PC-9 (cell line): ENCODE measurements around the gene TMEM120B. TPM values are rescaled to one million over a fixed set of nuclear protein-coding genes. Genes with fewer than 3 reads are reported as not detected.

ENCODE experiments used
- BruUV-seq: library from RNA; stranded (reverse); fragments of 400-500 nt; replicated peaks from 2 replicates; lab custom pipeline; 2021; lab: Mats Ljungman, UMichigan
- CTCF ChIA-PET: fragments of 300-600 bp; sonication (Branson Sonifier 250); formaldehyde crosslinking; loops from one replicate; lab custom pipeline; 2022; ENCODE audit warnings: antibody characterized with exemption; lab: Charles Lee
- POLR2A ChIA-PET: fragments of 300-600 bp; sonication (Branson Sonifier 250); formaldehyde crosslinking; loops from one replicate; lab custom pipeline; 2022; ENCODE audit warnings: antibody characterized with exemption; ENCODE audit not compliant: unreplicated experiment; lab: Charles Lee
- DNase-seq, 2 experiments: peaks; one replicate each; pipeline versions ENCODE4 v3.0.0 to v3.0.0-alpha.2; 2015 to 2022; ENCODE audit warnings: mixed read lengths in 1 of 2
- H2AFZ ChIP-seq: fragments of 200-600 bp; sonication (generic); 2 replicates; pipeline ENCODE4 v1.8.1; 2017; ENCODE audit warnings: antibody characterized with exemption
- H3F3A ChIP-seq: fragments of 200-600 bp; sonication (generic); 2 replicates; pipeline ENCODE4 v1.8.1; 2017; ENCODE audit warnings: antibody characterized with exemption, mild to moderate bottlenecking, low read depth; ENCODE audit not compliant: insufficient read depth
- H3K27ac ChIP-seq: fragments of 200-600 bp; sonication (generic); 2 replicates; pipeline ENCODE4 v1.6.1; 2016; ENCODE audit warnings: mixed run types
- H3K27me3 ChIP-seq: fragments of 200-600 bp; sonication (generic); 2 replicates; pipeline ENCODE4 v1.6.1; 2016; ENCODE audit warnings: low read depth, mixed run types; ENCODE audit not compliant: insufficient read depth
- H3K36me3 ChIP-seq: fragments of 200-600 bp; sonication (generic); 2 replicates; pipeline ENCODE4 v1.6.1; 2016; ENCODE audit warnings: low read depth, mixed run types
- H3K4me1 ChIP-seq: fragments of 200-600 bp; sonication (generic); replicated peaks from 2 replicates; pipeline ENCODE4 v1.6.1; 2016; ENCODE audit warnings: mixed run types; ENCODE audit not compliant: insufficient read depth
- H3K4me2 ChIP-seq: fragments of 200-600 bp; sonication (generic); 2 replicates; pipeline ENCODE4 v1.6.1; 2017; ENCODE audit warnings: mixed run types
- H3K4me3 ChIP-seq: fragments of 200-600 bp; sonication (generic); 2 replicates; pipeline ENCODE4 v1.6.1; 2016; ENCODE audit warnings: mixed run types
- H3K79me2 ChIP-seq: fragments of 200-600 bp; sonication (generic); 2 replicates; pipeline ENCODE4 v1.6.1; 2017; ENCODE audit warnings: low read depth, mixed run types
- H3K9me2 ChIP-seq: fragments of 200-600 bp; sonication (generic); 2 replicates; pipeline ENCODE4 v1.8.1; 2017; ENCODE audit warnings: mild to moderate bottlenecking; ENCODE audit not compliant: insufficient read depth
- H3K9me3 ChIP-seq: fragments of 200-600 bp; sonication (generic); 2 replicates; pipeline ENCODE4 v1.8.1; 2016; ENCODE audit warnings: low read depth; ENCODE audit not compliant: insufficient read depth
- H4K20me1 ChIP-seq: fragments of 200-600 bp; sonication (generic); 2 replicates; pipeline ENCODE4 v1.8.1; 2017; ENCODE audit not compliant: insufficient read depth
- CTCF ChIP-seq: fragments of 200-600 bp; sonication (generic); conservative IDR thresholded peaks from 2 replicates; pipeline ENCODE4 v1.6.1; 2017; ENCODE audit warnings: mixed run types, antibody characterized with exemption, mild to moderate bottlenecking, moderate library complexity
- EZH2 ChIP-seq: fragments of 200-600 bp; sonication (generic); IDR thresholded peaks from 2 replicates; pipeline ENCODE4 v1.8.0; 2017; ENCODE audit warnings: antibody characterized with exemption, low read depth
- intact Hi-C: fragments of 100-400 bp; cut with micrococcal nuclease; formaldehyde crosslinking; loops from one replicate; pipeline ENCODE4 v1.10.0; 2022; ENCODE audit not compliant: unreplicated experiment
- total RNA-seq: library from RNA; stranded (reverse); gene quantifications from 2 replicates; pipeline ENCODE4 v1.2.3, GENCODE V29; 2021

Gene TMEM120B
- total RNA-seq, 1 experiment from 2014 or later, result 12.4 TPM

DNA sequence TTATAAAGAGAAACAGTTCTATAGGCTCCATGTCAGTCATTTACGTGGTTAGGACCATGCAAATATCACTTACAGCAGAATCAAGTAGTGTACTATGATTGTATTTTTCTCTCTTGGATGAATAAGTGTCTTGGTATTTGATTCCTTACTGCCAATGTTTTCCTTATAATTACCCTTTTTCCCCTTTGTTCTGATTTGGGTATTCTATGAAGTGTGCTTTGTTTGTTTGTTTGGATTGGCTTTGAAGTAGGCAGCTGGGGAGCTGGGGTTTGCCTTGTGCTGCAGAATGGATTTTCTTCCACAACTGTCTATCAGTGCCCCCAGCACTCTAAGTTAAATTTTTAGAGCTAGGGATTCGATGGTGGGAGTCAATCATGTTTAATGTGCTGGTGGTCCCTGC, 12.4 kb downstream of the TMEM120B start:
- ChIA-PET CTCF (interaction anchor here (0.7 kb wide), 1 partner anchor 49 kb away, joined by 4 read pairs; no protein-coding TSS in a partner anchor), POLR2A (no interaction called here)
- no peaks in the 10 kb centered on the region for H3K4me1 ChIP-seq
- no TSS peak for BruUV-seq
- no peak overlapping the region for H3K4me2 ChIP-seq
- no peak overlapping the region for H3K4me3 ChIP-seq
- no peaks in the 10 kb centered on the region for H3K9me3 ChIP-seq
- no peak for DNase-seq
- H3K79me2 ChIP-seq, result no peaks in the 10 kb centered on the region
- intact Hi-C loops, result no loop called here
- no peaks in the 10 kb centered on the region for H3K9me2 ChIP-seq
- no peak overlapping the region for H2AFZ ChIP-seq
- no peak for TF ChIP-seq EZH2
- no peak for TF ChIP-seq CTCF
- H4K20me1 ChIP-seq, result no peaks in the 10 kb centered on the region; the same call in 1 of the 2 replicates
- no peaks in the 10 kb centered on the region for H3F3A ChIP-seq
- H3K27me3 ChIP-seq, result no peaks in the 10 kb centered on the region
- no peaks in the 10 kb centered on the region for H3K36me3 ChIP-seq
- no peak overlapping the region for H3K27ac ChIP-seq

GRCh38 chr12:121725423-121725822, 12.9 kb downstream of the TMEM120B start:
- no peaks in the 10 kb centered on the region for H3K9me3 ChIP-seq
- H2AFZ ChIP-seq, result no peak overlapping the region
- no peaks in the 10 kb centered on the region; the same call in 1 of the 2 replicates for H4K20me1 ChIP-seq
- H3K4me2 ChIP-seq, result no peak overlapping the region
- H3K27ac ChIP-seq, result no peak overlapping the region
- H3K9me2 ChIP-seq, result no peaks in the 10 kb centered on the region
- no peak overlapping the region for H3K4me3 ChIP-seq
- no peaks in the 10 kb centered on the region for H3K36me3 ChIP-seq
- intact Hi-C loops, result no loop called here
- TF ChIP-seq CTCF, result no peak
- no peak for TF ChIP-seq EZH2
- ChIA-PET POLR2A (no interaction called here), CTCF (no interaction called here)
- DNase-seq, result no peak
- H3F3A ChIP-seq, result no peaks in the 10 kb centered on the region
- no TSS peak for BruUV-seq
- no peaks in the 10 kb centered on the region for H3K4me1 ChIP-seq
- H3K27me3 ChIP-seq, result no peaks in the 10 kb centered on the region
- no peaks in the 10 kb centered on the region for H3K79me2 ChIP-seq

DNA sequence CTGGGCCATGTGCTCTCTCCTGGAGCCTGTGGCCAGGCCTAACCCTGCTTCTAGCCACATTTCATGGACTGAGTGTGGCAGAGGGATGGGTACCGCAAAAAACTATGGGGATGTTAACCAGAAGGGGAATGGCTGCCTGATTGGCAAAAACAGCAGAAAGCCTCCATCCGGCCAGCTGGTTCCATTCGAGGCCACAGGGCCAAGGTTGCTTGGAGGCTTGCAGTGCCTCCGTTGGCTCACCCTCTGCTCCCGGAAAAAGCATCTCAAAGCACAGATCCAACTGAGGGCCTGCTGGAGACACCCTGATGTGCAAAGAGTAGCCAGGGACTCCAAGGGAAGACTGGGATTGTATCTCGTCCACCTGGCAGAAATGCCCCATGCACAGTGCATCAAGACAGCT, 16.5 kb downstream of the TMEM120B start:
- POLR2A ChIA-PET, result no interaction called here
- CTCF ChIA-PET, result no interaction called here

More for the DNA sequence above, 16.5 kb downstream of the TMEM120B start:
- Histone ChIP-seq H3K79me2 (no peaks in the 10 kb centered on the region), H3K4me3 (no peak overlapping the region), H3K27me3 (no peaks in the 10 kb centered on the region), H3K27ac (no peak overlapping the region), H2AFZ (no peak overlapping the region), H3K4me2 (no peak overlapping the region), H4K20me1 (no peaks in the 10 kb centered on the region; the same call in 1 of the 2 replicates), H3K9me2 (no peaks in the 10 kb centered on the region), H3K4me1 (no peaks in the 10 kb centered on the region), H3K9me3 (no peaks in the 10 kb centered on the region), H3F3A (no peaks in the 10 kb centered on the region), H3K36me3 (no peaks in the 10 kb centered on the region)
- no peak for DNase-seq
- TF ChIP-seq CTCF (no peak), EZH2 (no peak)
- intact Hi-C loops, result no loop called here
- BruUV-seq, result no TSS peak
